GM10266 (cell line): ENCODE results near the gene ALCAM.

Experiments used
- DNase-seq: peaks from one replicate; pipeline ENCODE4 v3.0.0; 2012; ENCODE audit errors: extremely low spot score
- CTCF ChIP-seq: IDR thresholded peaks from 2 replicates; pipeline ENCODE4 v1.5.1; 2012; ENCODE audit warnings: mild to moderate bottlenecking, low read depth; ENCODE audit not compliant: control insufficient read depth, insufficient read depth; ENCODE audit errors: missing control alignments

ALCAM gene

GRCh38 chr3:105553851-105554250, 187.1 kb downstream of the ALCAM start:
- no peak for DNase-seq
- TF ChIP-seq CTCF: no peak

GRCh38 chr3:105555206-105555605, 188.5 kb downstream of the ALCAM start:
- DNase-seq: no peak
- no peak for TF ChIP-seq CTCF

- DNase-seq: no peak
Observed at GRCh38 chr3:105559856-105560255, 193.1 kb downstream of the ALCAM start.

GRCh38 chr3:105561876-105562275, 195.2 kb downstream of the ALCAM start:
- DNase-seq: no peak
- TF ChIP-seq CTCF: no peak

More at GRCh38 chr3:105559856-105560255, 193.1 kb downstream of the ALCAM start:
- no peak for TF ChIP-seq CTCF

- DNase-seq: no peak
- TF ChIP-seq CTCF: no peak
Observed at GRCh38 chr3:105564546-105565288, 198.0 kb downstream of the ALCAM start.

- DNase-seq: no peak
- TF ChIP-seq CTCF: no peak
Observed at GRCh38 chr3:105571005-105571404, 204.3 kb downstream of the ALCAM start.

- no peak for TF ChIP-seq CTCF
- no peak for DNase-seq
Observed at GRCh38 chr3:105572501-105572900, 205.8 kb downstream of the ALCAM start.
